Suprapubic skin (tissue), 4 donors: ENCODE data around the gene RRP1. TPM values are rescaled to one million over a fixed set of nuclear protein-coding genes. Genes with fewer than 3 reads are reported as not detected.
A peak's percentile ranks its signal among the peaks of the same experiment; 100 is the strongest.

Experiments
- DNase-seq, 2 donors: peaks; one replicate each; pipeline ENCODE4 v3.0.0-alpha.2; 2019; ENCODE audit warnings: low spot score in 2 of 2
- H3K27ac ChIP-seq: fragments of 200-600 bp; sonication (generic); one replicate; pipeline ENCODE4 v1.5.1; 2019
- H3K27me3 ChIP-seq: fragments of 200-600 bp; sonication (generic); one replicate; pipeline ENCODE4 v1.5.1; 2019
- H3K36me3 ChIP-seq: fragments of 200-600 bp; sonication (generic); one replicate; pipeline ENCODE4 v1.5.1; 2019
- H3K4me1 ChIP-seq: fragments of 200-600 bp; sonication (generic); one replicate; pipeline ENCODE4 v1.5.1; 2019
- H3K4me3 ChIP-seq: fragments of 200-600 bp; sonication (generic); one replicate; pipeline ENCODE4 v1.5.1; 2019; ENCODE audit warnings: mild to moderate bottlenecking
- H3K9me3 ChIP-seq: fragments of 200-600 bp; sonication (generic); one replicate; pipeline ENCODE4 v1.5.1; 2019
- EP300 ChIP-seq: sonication (generic); formaldehyde crosslinking; IDR thresholded peaks from one replicate; pipeline ENCODE4 v1.6.1; 2017; ENCODE audit warnings: antibody characterized with exemption
- POLR2A ChIP-seq, 2 donors: fragments of 450-650 bp; IDR thresholded peaks; one replicate each; pipeline ENCODE4 v1.6.1; 2017; ENCODE audit warnings: antibody characterized with exemption in 2 of 2, mild to moderate bottlenecking in 2 of 2, moderate library complexity in 2 of 2
- POLR2AphosphoS5 ChIP-seq, 3 donors: sonication (generic); formaldehyde crosslinking; IDR thresholded peaks; one replicate each; pipeline ENCODE4 v1.6.1; 2017; ENCODE audit warnings: antibody characterized with exemption in 3 of 3
- WGBS: methylation state at CpG from one replicate; pipeline ENCODE4 v1.1.5; 2018; 5-methylcytosine and 5-hydroxymethylcytosine counted together
- total RNA-seq, 4 donors: library from RNA; depleted of rRNA; stranded (reverse); fragments of >200 nt; gene quantifications; one replicate each; pipeline ENCODE4 v1.1.0, GENCODE V29; 2016
- TF ChIP-seq, protein P1 (sequence below), 2 donors: fragments of 200-600 bp in 1 of 2; fragments of 450-650 bp in 1 of 2; sonication (generic) in 1 of 2; IDR thresholded peaks; one replicate each; pipeline ENCODE4 v1.5.1; 2016 to 2019; ENCODE audit warnings: antibody characterized with exemption in 2 of 2, mild to moderate bottlenecking in 1 of 2, moderate library complexity in 1 of 2

RRP1 gene
- total RNA-seq, 4 donors from 2014 or later, result 22.5 to 34.6 (median 28.4) TPM

DNA sequence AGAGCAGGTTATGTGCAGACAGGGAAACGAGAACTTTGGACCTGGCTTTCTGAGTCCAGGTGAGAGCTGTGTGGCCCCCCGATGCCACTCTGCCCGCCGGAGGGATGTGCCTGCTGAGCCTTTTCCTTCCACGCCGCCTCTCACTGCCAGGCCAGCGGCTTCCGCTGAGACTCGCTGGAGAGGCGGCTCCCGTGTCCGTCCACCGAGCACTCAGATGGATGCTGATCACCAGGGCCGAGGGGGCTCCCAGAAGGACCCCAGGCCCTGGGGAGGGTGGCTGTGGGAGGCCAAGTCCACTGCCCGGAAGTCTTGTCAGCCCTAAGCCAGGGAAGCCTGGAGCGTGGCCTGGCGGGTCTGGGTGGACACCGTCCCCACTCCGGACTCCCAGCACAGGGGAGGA lies 29.7 kb upstream of the RRP1 start:
- Histone ChIP-seq H3K9me3 (no peaks in the 10 kb centered on the region), H3K36me3 (peaks cover 44% of the 10 kb centered on the region), H3K27me3 (no peaks in the 10 kb centered on the region), H3K4me1 (peaks cover 41% of the 10 kb centered on the region), H3K27ac (no peak overlapping the region), H3K4me3 (no peak overlapping the region)
- no peak for DNase-seq
- WGBS, result 98% methylated on average over 9 of the region's 19 CpGs
- TF ChIP-seq POLR2A (IDR thresholded peaks at IDR 0.05) (no peak), POLR2AphosphoS5 (IDR thresholded peaks at IDR 0.05) (no peak), EP300 (no peak)
- TF ChIP-seq, protein P1, sequence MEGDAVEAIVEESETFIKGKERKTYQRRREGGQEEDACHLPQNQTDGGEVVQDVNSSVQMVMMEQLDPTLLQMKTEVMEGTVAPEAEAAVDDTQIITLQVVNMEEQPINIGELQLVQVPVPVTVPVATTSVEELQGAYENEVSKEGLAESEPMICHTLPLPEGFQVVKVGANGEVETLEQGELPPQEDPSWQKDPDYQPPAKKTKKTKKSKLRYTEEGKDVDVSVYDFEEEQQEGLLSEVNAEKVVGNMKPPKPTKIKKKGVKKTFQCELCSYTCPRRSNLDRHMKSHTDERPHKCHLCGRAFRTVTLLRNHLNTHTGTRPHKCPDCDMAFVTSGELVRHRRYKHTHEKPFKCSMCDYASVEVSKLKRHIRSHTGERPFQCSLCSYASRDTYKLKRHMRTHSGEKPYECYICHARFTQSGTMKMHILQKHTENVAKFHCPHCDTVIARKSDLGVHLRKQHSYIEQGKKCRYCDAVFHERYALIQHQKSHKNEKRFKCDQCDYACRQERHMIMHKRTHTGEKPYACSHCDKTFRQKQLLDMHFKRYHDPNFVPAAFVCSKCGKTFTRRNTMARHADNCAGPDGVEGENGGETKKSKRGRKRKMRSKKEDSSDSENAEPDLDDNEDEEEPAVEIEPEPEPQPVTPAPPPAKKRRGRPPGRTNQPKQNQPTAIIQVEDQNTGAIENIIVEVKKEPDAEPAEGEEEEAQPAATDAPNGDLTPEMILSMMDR (IDR thresholded peaks at IDR 0.05), result no peak

DNA sequence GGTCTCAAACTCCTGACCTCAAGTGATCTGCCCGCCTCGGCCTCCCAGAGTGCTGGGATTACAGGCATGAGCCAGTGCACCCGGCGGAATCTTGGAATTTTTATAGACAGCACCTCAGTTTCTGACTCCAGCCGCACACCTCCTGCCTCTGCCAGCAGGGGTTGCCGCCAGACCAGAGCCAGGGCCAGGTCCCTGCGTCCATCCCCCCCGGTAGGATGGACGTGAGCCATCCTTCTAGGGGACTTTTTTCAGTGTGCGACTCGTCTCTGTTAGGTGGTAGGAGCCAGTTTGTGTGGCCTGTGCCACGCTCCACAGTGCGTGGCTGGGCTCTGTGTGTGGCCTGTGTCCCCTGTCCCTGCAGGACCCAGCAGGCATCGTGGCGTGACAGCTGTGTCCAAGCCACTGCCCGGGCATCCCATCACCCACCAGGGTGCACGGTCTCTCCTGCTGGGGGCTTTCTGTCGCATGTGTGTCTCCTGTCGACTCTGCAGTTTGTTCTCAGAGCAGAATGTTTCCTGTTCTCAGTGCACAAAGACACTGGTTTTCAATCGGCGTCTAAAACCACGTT lies 28.9 kb upstream of the RRP1 start:
- H3K4me1 ChIP-seq, result peaks cover 41% of the 10 kb centered on the region
- 89% methylated on average over 21 of the region's 22 CpGs for WGBS
- H3K27ac ChIP-seq, result no peak overlapping the region
- H3K9me3 ChIP-seq, result no peaks in the 10 kb centered on the region
- peaks cover 36% of the 10 kb centered on the region for H3K36me3 ChIP-seq
- TF ChIP-seq, protein P1 (IDR thresholded peaks at IDR 0.05), result no peak
- no peak for TF ChIP-seq POLR2AphosphoS5 (IDR thresholded peaks at IDR 0.05)
- no peak for TF ChIP-seq POLR2A (IDR thresholded peaks at IDR 0.05)
- no peak for TF ChIP-seq EP300
- no peak overlapping the region for H3K4me3 ChIP-seq
- no peaks in the 10 kb centered on the region for H3K27me3 ChIP-seq
- DNase-seq, result no peak

DNA sequence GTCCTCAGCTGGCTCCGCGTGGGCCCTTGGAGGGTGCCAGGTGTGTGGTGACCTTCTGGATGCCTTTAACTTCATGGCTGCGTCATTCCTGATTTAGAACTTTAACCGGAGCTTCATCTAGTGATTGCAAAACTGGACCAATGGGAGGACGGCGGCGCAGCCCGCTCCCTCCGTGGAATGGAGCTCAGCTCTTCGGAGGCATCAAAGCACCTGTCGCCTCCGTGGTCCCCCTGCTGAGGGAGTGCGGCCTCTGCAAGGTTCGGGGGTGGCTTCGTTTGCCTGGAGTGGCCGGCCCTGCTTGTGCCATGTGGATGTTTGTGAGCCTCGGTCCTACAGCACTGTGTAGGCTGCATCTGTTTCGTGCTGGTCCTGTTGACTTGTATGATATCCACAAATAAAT lies 27.5 kb upstream of the RRP1 start:
- no peak for DNase-seq
- peak overlapping the region; percentile 60 for H3K27ac ChIP-seq
- WGBS, result 82% methylated on average over 16 of the region's 18 CpGs
- no peak overlapping the region for H3K4me3 ChIP-seq
- peaks cover 36% of the 10 kb centered on the region for H3K4me1 ChIP-seq
- TF ChIP-seq POLR2A (IDR thresholded peaks at IDR 0.05), result no peak
- no peak for TF ChIP-seq POLR2AphosphoS5 (IDR thresholded peaks at IDR 0.05)
- TF ChIP-seq EP300, result no peak
- TF ChIP-seq, protein P1 (IDR thresholded peaks at IDR 0.05), result no peak
- no peaks in the 10 kb centered on the region for H3K27me3 ChIP-seq
- peaks cover 22% of the 10 kb centered on the region for H3K36me3 ChIP-seq
- no peaks in the 10 kb centered on the region for H3K9me3 ChIP-seq

DNA sequence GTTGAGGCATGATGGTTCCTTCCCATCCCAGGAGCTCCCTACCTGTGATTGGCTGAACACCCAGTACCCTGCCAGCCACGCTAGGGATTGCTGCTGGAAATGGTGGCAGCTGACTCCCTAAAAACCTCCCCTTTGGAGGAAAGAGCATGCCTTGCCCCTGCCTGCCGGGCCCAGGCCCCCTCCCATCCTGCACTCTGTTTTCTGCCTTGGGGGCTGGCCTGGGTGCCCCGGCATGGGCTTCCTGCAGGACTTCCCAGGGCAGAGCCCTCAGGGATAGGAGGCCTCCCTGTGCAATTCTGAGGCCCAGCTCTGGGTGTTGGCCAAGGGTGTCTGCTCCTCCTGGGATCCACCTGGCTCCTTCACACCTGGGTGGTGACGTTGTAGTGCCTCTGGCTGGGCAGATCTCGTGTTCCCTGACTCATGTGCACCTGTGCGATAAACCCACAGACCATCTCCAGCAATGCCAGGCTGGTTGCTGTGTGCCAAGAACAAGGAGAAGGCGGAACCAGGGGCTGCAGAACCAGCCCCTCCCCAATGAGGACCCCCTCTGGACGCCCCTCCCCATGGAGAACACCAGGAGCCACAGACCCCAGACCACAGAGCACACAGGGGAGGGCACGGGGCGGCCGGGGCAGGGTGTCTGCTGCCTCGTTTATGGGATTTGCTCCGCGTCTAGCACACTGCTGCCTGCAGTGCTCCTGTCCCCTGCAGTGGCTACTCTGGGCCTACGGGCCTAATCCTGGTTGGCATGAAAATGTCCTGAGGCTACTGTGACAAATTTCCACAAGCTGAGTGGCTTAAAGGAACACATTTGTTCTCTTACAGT lies 26.9 kb upstream of the RRP1 start:
- Histone ChIP-seq H3K36me3 (peaks cover 19% of the 10 kb centered on the region), H3K4me3 (no peak overlapping the region), H3K27me3 (no peaks in the 10 kb centered on the region), H3K4me1 (peaks cover 29% of the 10 kb centered on the region), H3K9me3 (no peaks in the 10 kb centered on the region), H3K27ac (peak overlapping the region; percentile 60)
- DNase-seq, result no peak
- no peak for TF ChIP-seq POLR2AphosphoS5 (IDR thresholded peaks at IDR 0.05)
- no peak for TF ChIP-seq EP300
- TF ChIP-seq POLR2A (IDR thresholded peaks at IDR 0.05), result no peak
- TF ChIP-seq, protein P1 (IDR thresholded peaks at IDR 0.05), result no peak
- 80% methylated on average over 8 of the region's 15 CpGs for WGBS

DNA sequence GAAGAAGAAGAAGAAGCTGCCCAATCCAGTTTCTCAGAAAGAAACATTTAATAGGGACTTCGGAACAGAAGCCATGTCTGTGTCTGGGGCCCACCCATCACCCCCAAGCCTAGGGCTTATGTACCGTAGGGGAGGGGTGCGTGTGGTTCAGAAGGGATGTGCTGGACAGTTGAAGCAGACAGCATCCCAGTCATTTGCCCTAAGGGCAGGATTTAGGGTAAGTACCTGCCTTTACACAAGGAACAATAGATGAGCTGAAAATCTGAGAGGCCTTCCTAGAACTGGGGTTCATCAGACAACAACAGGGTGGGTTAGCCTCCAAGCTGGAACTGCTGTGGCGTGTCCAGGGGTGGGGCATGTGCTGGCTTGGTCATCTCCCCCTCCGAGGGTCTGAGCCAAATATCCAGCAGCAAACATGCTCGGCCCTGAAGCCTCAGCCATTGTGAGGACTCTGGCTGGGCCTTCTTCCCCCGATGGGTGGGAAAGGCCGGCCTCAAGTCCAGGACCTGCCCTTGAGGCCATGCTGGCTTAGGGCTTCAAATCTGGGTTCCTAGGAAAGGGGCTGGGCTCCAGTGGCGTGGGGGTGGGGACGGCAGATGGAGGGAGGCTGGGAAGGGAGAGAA lies 25.4 kb upstream of the RRP1 start:
- Histone ChIP-seq H3K36me3 (peaks cover 17% of the 10 kb centered on the region), H3K4me1 (peaks cover 26% of the 10 kb centered on the region), H3K27ac (no peak overlapping the region), H3K27me3 (no peaks in the 10 kb centered on the region), H3K9me3 (no peaks in the 10 kb centered on the region), H3K4me3 (no peak overlapping the region)
- WGBS, result 77% methylated on average over 8 of the region's 10 CpGs
- DNase-seq, result no peak
- TF ChIP-seq EP300 (no peak), POLR2AphosphoS5 (IDR thresholded peaks at IDR 0.05) (no peak), POLR2A (IDR thresholded peaks at IDR 0.05) (no peak)
- TF ChIP-seq, protein P1 (IDR thresholded peaks at IDR 0.05), result no peak
